H1 (cell line): ENCODE data around the gene EID1. TPM values are rescaled to one million over a fixed set of nuclear protein-coding genes. Genes with fewer than 3 reads are reported as not detected.

Experiments
- CTCF ChIA-PET: fragments of 300-600 bp; sonication (Branson Sonifier 250); formaldehyde crosslinking; loops from one replicate; lab custom pipeline; 2021; ENCODE audit not compliant: partially characterized antibody; lab: Charles Lee
- POLR2A ChIA-PET: fragments of 300-600 bp; sonication (Branson Sonifier 250); formaldehyde crosslinking; loops from one replicate; lab custom pipeline; 2021; ENCODE audit warnings: inconsistent platforms; ENCODE audit not compliant: partially characterized antibody; lab: Charles Lee
- DNase-seq, 2 experiments: peaks; one replicate each; pipeline versions ENCODE4 v3.0.0 to v3.0.0-alpha.2; 2010 to 2022; ENCODE audit warnings: low spot score in 2 of 2, low read depth in 1 of 2, mixed read lengths in 1 of 2
- FAIRE-seq: peaks from 2 replicates; lab custom pipeline; 2011; peaks lifted over from hg19 to GRCh38; lab: Jason Lieb, UNC
- H2AFZ ChIP-seq: 2 replicates; pipeline ENCODE4 v1.8.1; 2012; ENCODE audit warnings: low read length, inconsistent platforms
- H2AK5ac ChIP-seq: 2 replicates; pipeline ENCODE4 v1.6.1; 2013; ENCODE audit warnings: low read depth, low read length
- H2BK120ac ChIP-seq: replicated peaks from 2 replicates; pipeline ENCODE3; 2013; ENCODE audit warnings: low read depth, low read length, inconsistent platforms
- H2BK12ac ChIP-seq: 2 replicates; pipeline ENCODE4 v1.6.1; 2013; ENCODE audit warnings: low read depth, low read length
- H2BK15ac ChIP-seq: 2 replicates; pipeline ENCODE4 v1.6.1; 2013; ENCODE audit warnings: low read length
- H2BK20ac ChIP-seq: 2 replicates; pipeline ENCODE4 v1.6.1; 2013; ENCODE audit warnings: low read length
- H2BK5ac ChIP-seq: 2 replicates; pipeline ENCODE4 v1.6.1; 2013; ENCODE audit warnings: low read depth, low read length
- H3K14ac ChIP-seq: 2 replicates; pipeline ENCODE4 v1.6.1; 2013; ENCODE audit warnings: inconsistent platforms; ENCODE audit not compliant: insufficient read length
- H3K18ac ChIP-seq: 2 replicates; pipeline ENCODE4 v1.6.1; 2013; ENCODE audit warnings: low read length; ENCODE audit errors: extremely low read depth
- H3K23ac ChIP-seq: 2 replicates; pipeline ENCODE4 v1.6.1; 2013; ENCODE audit warnings: inconsistent platforms; ENCODE audit not compliant: insufficient read length
- H3K23me2 ChIP-seq: 2 replicates; pipeline ENCODE4 v1.6.1; 2013; ENCODE audit warnings: low read depth, low read length
- H3K27ac ChIP-seq: 2 replicates; pipeline ENCODE4 v1.6.1; 2011; ENCODE audit warnings: low read depth, low read length, inconsistent platforms
- H3K27me3 ChIP-seq, 4 experiments: replicated peaks in 1 of 4; 1 replicate in 1 of 4; 2 replicates in 3 of 4; pipeline versions ENCODE4 v1.6.1 to v1.8.1; 2011 to 2013; ENCODE audit warnings: low read length in 3 of 4, mild to moderate bottlenecking in 3 of 4, inconsistent platforms in 2 of 4, mixed read lengths in 2 of 4, moderate library complexity in 1 of 4; ENCODE audit not compliant: control insufficient read depth in 3 of 4, insufficient read depth in 3 of 4; ENCODE audit errors: extremely low read depth in 1 of 4
- H3K36me3 ChIP-seq, 4 experiments: 2 replicates each; pipeline versions ENCODE4 v1.6.1 to v1.8.1; 2011 to 2013; ENCODE audit warnings: mild to moderate bottlenecking in 4 of 4, low read length in 3 of 4, moderate library complexity in 2 of 4, control low read depth in 1 of 4, inconsistent platforms in 1 of 4; ENCODE audit not compliant: insufficient read depth in 4 of 4, control insufficient read depth in 2 of 4
- H3K4ac ChIP-seq: replicated peaks from 2 replicates; pipeline ENCODE3; 2013; ENCODE audit warnings: low read length, low read depth, mixed read lengths, inconsistent platforms; ENCODE audit not compliant: insufficient read length
- H3K4me1 ChIP-seq, 4 experiments: replicated peaks in 1 of 4; 1 replicate in 1 of 4; 2 replicates in 3 of 4; pipeline versions ENCODE4 v1.6.1 to v1.8.1; 2011 to 2013; ENCODE audit warnings: low read length in 3 of 4, inconsistent platforms in 2 of 4, mixed read lengths in 1 of 4; ENCODE audit not compliant: insufficient read depth in 4 of 4, control insufficient read depth in 3 of 4
- H3K4me2 ChIP-seq, 2 experiments: 2 replicates each; pipeline versions ENCODE4 v1.6.1 to v1.8.1; 2011 to 2013; ENCODE audit warnings: low read depth in 2 of 2, low read length in 2 of 2, control low read depth in 1 of 2, inconsistent platforms in 1 of 2, mild to moderate bottlenecking in 1 of 2; ENCODE audit not compliant: insufficient read depth in 1 of 2
- H3K4me3 ChIP-seq, 4 experiments: fragments of 200-600, 300-600 bp in 1 of 4; sonication (generic), shearing (Covaris generic), sonication (Bioruptor Twin) in 1 of 4; 2 replicates each; pipeline versions ENCODE4 v1.5.1 to v1.8.1; 2011 to 2016; ENCODE audit warnings: low read length in 4 of 4, low read depth in 3 of 4, control low read depth in 2 of 4, inconsistent platforms in 2 of 4, mild to moderate bottlenecking in 2 of 4, mixed read lengths in 1 of 4, moderate library complexity in 1 of 4; ENCODE audit not compliant: insufficient read depth in 2 of 4; ENCODE audit errors: extremely low read depth in 1 of 4
- H3K56ac ChIP-seq: replicated peaks from 2 replicates; pipeline ENCODE3; 2013; ENCODE audit warnings: low read depth, mild to moderate bottlenecking, mixed read lengths, low read length, inconsistent platforms; ENCODE audit not compliant: insufficient read length
- H3K79me1 ChIP-seq: 2 replicates; pipeline ENCODE4 v1.6.1; 2013; ENCODE audit warnings: low read depth, low read length, control low read depth
- H3K79me2 ChIP-seq, 2 experiments: 2 replicates each; pipeline versions ENCODE4 v1.6.1 to v1.8.1; 2012 to 2013; ENCODE audit warnings: low read length in 2 of 2, mild to moderate bottlenecking in 2 of 2, inconsistent platforms in 1 of 2; ENCODE audit not compliant: insufficient read depth in 2 of 2, control insufficient read depth in 1 of 2
- H3K9ac ChIP-seq, 4 experiments: replicated peaks in 1 of 4; 1 replicate in 1 of 4; 2 replicates in 3 of 4; pipeline versions ENCODE4 v1.6.1 to v1.8.1; 2011 to 2013; ENCODE audit warnings: low read depth in 3 of 4, low read length in 3 of 4, control low read depth in 2 of 4, mild to moderate bottlenecking in 2 of 4, moderate library complexity in 2 of 4, inconsistent platforms in 1 of 4; ENCODE audit errors: extremely low read depth in 1 of 4
- H3K9me3 ChIP-seq, 2 experiments: 2 replicates each; pipeline versions ENCODE4 v1.6.1 to v1.8.1; 2012 to 2013; ENCODE audit warnings: mild to moderate bottlenecking in 2 of 2, moderate library complexity in 2 of 2, control low read depth in 1 of 2, inconsistent platforms in 1 of 2, low read depth in 1 of 2, low read length in 1 of 2, mixed read lengths in 1 of 2; ENCODE audit not compliant: insufficient read depth in 2 of 2
- H4K20me1 ChIP-seq, 2 experiments: replicated peaks in 1 of 2; 2 replicates each; pipeline versions ENCODE3 to v1.8.1; 2011 to 2013; ENCODE audit warnings: inconsistent platforms in 2 of 2, low read length in 2 of 2, mild to moderate bottlenecking in 1 of 2; ENCODE audit not compliant: insufficient read depth in 2 of 2, control insufficient read depth in 1 of 2
- H4K5ac ChIP-seq: 2 replicates; pipeline ENCODE4 v1.6.1; 2013; ENCODE audit warnings: low read length, low read depth, mixed read lengths, inconsistent platforms; ENCODE audit not compliant: insufficient read length
- H4K8ac ChIP-seq: 2 replicates; pipeline ENCODE4 v1.8.0; 2013; ENCODE audit warnings: mild to moderate bottlenecking, moderate library complexity, low read length, inconsistent platforms; ENCODE audit not compliant: insufficient read depth; ENCODE audit errors: extremely low read depth
- H4K91ac ChIP-seq: replicated peaks from 2 replicates; pipeline ENCODE3; 2013; ENCODE audit warnings: low read length, mixed read lengths, inconsistent platforms; ENCODE audit not compliant: insufficient read length
- BRCA1 ChIP-seq: IDR thresholded peaks from 2 replicates; pipeline ENCODE4 v1.6.1; 2012; ENCODE audit warnings: low read depth, low read length, improper control_type of control experiment
- CEBPB ChIP-seq: IDR thresholded peaks from 2 replicates; pipeline ENCODE4 v1.6.1; 2012; ENCODE audit warnings: low read depth, low read length
- CREB1 ChIP-seq: IDR thresholded peaks from 2 replicates; pipeline ENCODE4 v1.6.1; 2012; ENCODE audit warnings: inconsistent platforms
- E2F6 ChIP-seq: IDR thresholded peaks from 2 replicates; pipeline ENCODE4 v1.6.1; 2012; ENCODE audit warnings: inconsistent platforms
- HDAC2 ChIP-seq, 2 experiments: fragments of 300-600 bp in 1 of 2; sonication (generic) in 1 of 2; IDR thresholded peaks; 2 replicates each; pipeline ENCODE4 v1.6.1; 2011 to 2012; ENCODE audit warnings: low read depth in 2 of 2, low read length in 2 of 2, mild to moderate bottlenecking in 2 of 2, moderate library complexity in 2 of 2, borderline replicate concordance in 1 of 2, inconsistent platforms in 1 of 2
- KDM5A ChIP-seq: fragments of 200-600 bp; IDR thresholded peaks from 2 replicates; pipeline ENCODE4 v1.7.1; 2012; ENCODE audit warnings: mild to moderate bottlenecking, low read length, inconsistent platforms, mixed read lengths
- NRF1 ChIP-seq: IDR thresholded peaks from 2 replicates; pipeline ENCODE4 v1.6.1; 2011; ENCODE audit warnings: mild to moderate bottlenecking, low read depth, low read length, improper control_type of control experiment
- RAD21 ChIP-seq, 2 experiments: IDR thresholded peaks in 1 of 2; conservative IDR thresholded peaks in 1 of 2; 2 replicates each; pipeline ENCODE4 v1.6.1; 2011; ENCODE audit warnings: low read depth in 2 of 2, low read length in 2 of 2, improper control_type of control experiment in 1 of 2, inconsistent platforms in 1 of 2, mild to moderate bottlenecking in 1 of 2, moderate library complexity in 1 of 2
- SIN3A ChIP-seq, 2 experiments: IDR thresholded peaks in 1 of 2; conservative IDR thresholded peaks in 1 of 2; 2 replicates each; pipeline ENCODE4 v1.6.1; 2011 to 2012; ENCODE audit warnings: low read length in 2 of 2, improper control_type of control experiment in 1 of 2, low read depth in 1 of 2, mild to moderate bottlenecking in 1 of 2
- TAF7 ChIP-seq: optimal IDR thresholded peaks from 2 replicates; pipeline ENCODE3; 2011; ENCODE audit warnings: low read depth, mild to moderate bottlenecking, inconsistent platforms, low read length, moderate library complexity, borderline replicate concordance
- USF2 ChIP-seq: IDR thresholded peaks from 2 replicates; pipeline ENCODE4 v1.6.1; 2011; ENCODE audit warnings: low read length, improper control_type of control experiment
- WGBS, 2 experiments: shearing (Covaris generic) in 1 of 2; methylation state at CpG; one replicate each; pipeline versions ENCODE4 v1.1.6 to v1.1.7; 2013 to 2015; ENCODE audit warnings: low lambda C conversion rate in 2 of 2, mixed read lengths in 2 of 2, inconsistent platforms in 1 of 2, low coverage in 1 of 2, missing lambda C conversion rate in 1 of 2; ENCODE audit not compliant: insufficient replicate concordance in 2 of 2, insufficient coverage in 1 of 2, insufficient read length in 1 of 2; ENCODE audit errors: extremely low coverage in 1 of 2, missing lambda C conversion rate in 1 of 2; 5-methylcytosine and 5-hydroxymethylcytosine counted together
- polyA plus RNA-seq, 7 experiments: library from polyadenylated mRNA; depleted of rRNA in 3 of 7; stranded (reverse) in 5 of 7; unstranded in 2 of 7; fragments of >200 nt in 5 of 7; fragments of 200-250 nt in 2 of 7; gene quantifications; 1 replicate in 5 of 7; 2 replicates in 1 of 7; 4 replicates in 1 of 7; pipeline versions ENCODE4 v1.2.1 to v1.2.3, GENCODE V29; 2011 to 2013; ENCODE audit warnings: missing spikeins in 2 of 7, mixed read lengths in 2 of 7
- total RNA-seq: library from RNA; stranded (reverse); fragmentation: NEBNext Ultra II Directional; extraction: Animal tissue kit (Norgen Biotek cat#: 25700); gene quantifications from 2 replicates; pipeline ENCODE4 v1.2.1, GENCODE V29; 2021

Gene EID1
- total and polyA plus RNA-seq, 2 of the 8 experiments (the other 6 are each of a cell fraction or from before 2014, with no cell fraction given), result 101 to 110 TPM

- Histone ChIP-seq H3K4ac (no peak overlapping the region), H2BK12ac (no peak overlapping the region), H3K4me1 (no peaks in the 10 kb centered on the region), H3K4me3 (no peak overlapping the region), H3K27me3 (peaks cover 0 to 1% (median 0%) of the 10 kb centered on the region in 4 experiments; a peak in 1 of 7 replicates), H3K23me2 (no peaks in the 10 kb centered on the region), H3K9ac (no peak overlapping the region), H4K5ac (no peak overlapping the region), H3K27ac (no peak overlapping the region), H3K79me1 (no peaks in the 10 kb centered on the region), H2BK5ac (no peak overlapping the region), H3K4me2 (no peak overlapping the region), H3K36me3 (no peaks in the 10 kb centered on the region), H2AK5ac (no peak overlapping the region), H3K79me2 (no peaks in the 10 kb centered on the region), H3K18ac (no peak overlapping the region), H4K8ac (no peak overlapping the region; the same call in 1 of the 2 replicates), H2BK120ac (no peak overlapping the region), H3K14ac (no peak overlapping the region), H2BK20ac (no peak overlapping the region), H2BK15ac (no peak overlapping the region), H3K56ac (no peak overlapping the region), H2AFZ (no peak overlapping the region), H3K23ac (no peak overlapping the region), H3K9me3 (no peaks in the 10 kb centered on the region), H4K91ac (no peak overlapping the region), H4K20me1 (no peaks in the 10 kb centered on the region)
- no peak for FAIRE-seq
- DNase-seq, result no peak
- ChIA-PET CTCF (interaction anchor here (0.7 kb wide), 1 partner anchor 40 kb away, joined by 3 read pairs; no protein-coding TSS in a partner anchor), POLR2A (no interaction called here)
- 97% methylated on average over 6 of the region's 6 CpGs; no CpG with 5 or more reads in 1 of the 2 experiments for WGBS, 2 experiments
- TF ChIP-seq USF2 (no peak), SIN3A (conservative IDR thresholded peaks at IDR 0.05 in 1 of 2, IDR thresholded peaks at IDR 0.05 in 1 of 2; ENCODE audit: low read depth in 1 of 2, low read length in 2 of 2) (no peak), NRF1 (no peak), HDAC2 (IDR thresholded peaks at IDR 0.05; ENCODE audit: borderline replicate concordance in 1 of 2, low read depth in 2 of 2, low read length in 2 of 2) (no peak), TAF7 (no peak), E2F6 (no peak), RAD21 (IDR thresholded peaks at IDR 0.05 in 1 of 2, conservative IDR thresholded peaks at IDR 0.05 in 1 of 2; ENCODE audit: low read depth in 2 of 2, low read length in 2 of 2) (no peak), KDM5A (no peak), CEBPB (no peak), BRCA1 (no peak), CREB1 (no peak)
These were observed 51.1 kb downstream of the EID1 start for GRCh38 chr15:48928877-48929538.
